Measurements from ENCODE around the gene ERC2.

Gene ERC2

GRCh38 chr3:55620351-55621025, 847.8 kb downstream of the ERC2 start (continued):
- TF ChIP-seq PRDM4 (tag by site-specific recombination; IDR thresholded peaks at IDR 0.05) (peak; percentile 81), ZNF112 (tag by site-specific recombination; IDR thresholded peaks at IDR 0.05) (no peak), ZNF266 (tag by site-specific recombination; IDR thresholded peaks at IDR 0.05; ENCODE audit: low read depth) (no peak), ZNF335 (tag by site-specific recombination; conservative IDR thresholded peaks at IDR 0.05) (no peak), ATF2 (tag by site-specific recombination; IDR thresholded peaks at IDR 0.05; ENCODE audit: low read depth) (peak; percentile 30; the same call in 1 of the 2 replicates), ZNF16 (tag by site-specific recombination; IDR thresholded peaks at IDR 0.05; ENCODE audit: low read depth) (no peak), ZBTB48 (tag by site-specific recombination; IDR thresholded peaks at IDR 0.05) (peak; percentile 47; the same call in 1 of the 2 replicates), ZNF843 (tag by site-specific recombination; IDR thresholded peaks at IDR 0.05) (peak; percentile 95), HOXC10 (CRISPR knock-in tag; IDR thresholded peaks at IDR 0.05) (no peak), GLI2 (tag by site-specific recombination; IDR thresholded peaks at IDR 0.05; ENCODE audit: borderline replicate concordance, low read depth) (peak; percentile 36; the same call in 1 of the 2 replicates), ZNF76 (tag by site-specific recombination; IDR thresholded peaks at IDR 0.05; ENCODE audit: borderline replicate concordance, low read depth) (no peak), HOXD13 (CRISPR knock-in tag; IDR thresholded peaks at IDR 0.05; ENCODE audit: borderline replicate concordance) (peak; percentile 46; the same call in 1 of the 2 replicates), GFI1B (tag by site-specific recombination; IDR thresholded peaks at IDR 0.05) (peak; percentile 31; the same call in 1 of the 2 replicates)

- H3K4me3 ChIP-seq (ENCODE audit: low read depth, low read length): no peak overlapping the region
- no peaks in the 10 kb centered on the region for H3K36me3 ChIP-seq (ENCODE audit: control insufficient read depth in 2 of 2, insufficient read depth in 1 of 2, low read length in 2 of 2)
- no peaks in the 10 kb centered on the region for H3K9me3 ChIP-seq (ENCODE audit: control insufficient read depth, insufficient read depth, low read depth, low read length)
- TF ChIP-seq ZNF114 (tag by site-specific recombination; IDR thresholded peaks at IDR 0.05) (no peak), KLF10 (tag by site-specific recombination; IDR thresholded peaks at IDR 0.05) (no peak), ZNF639 (tag by site-specific recombination; IDR thresholded peaks at IDR 0.05) (no peak), ZBTB10 (tag by site-specific recombination; IDR thresholded peaks at IDR 0.05) (no peak), ZNF391 (tag by site-specific recombination; IDR thresholded peaks at IDR 0.05; ENCODE audit: borderline replicate concordance, low read depth) (no peak), GFI1B (tag by site-specific recombination; IDR thresholded peaks at IDR 0.05) (no peak), ZNF350 (tag by site-specific recombination; IDR thresholded peaks at IDR 0.05) (no peak), KLF9 (tag by site-specific recombination; IDR thresholded peaks at IDR 0.05; ENCODE audit: low read depth) (no peak), ZNF324 (tag by site-specific recombination; IDR thresholded peaks at IDR 0.05) (no peak)
- POLR2A ChIA-PET: interaction anchor here (0.9 kb wide), 1 partner anchor 10 kb away, joined by 3 read pairs; no protein-coding TSS in a partner anchor
- H3K4me1 ChIP-seq (ENCODE audit: control insufficient read depth, insufficient read depth, low read length): peaks cover 25% of the 10 kb centered on the region
- no peak overlapping the region for H3K27ac ChIP-seq (ENCODE audit: extremely low read depth, low read depth, low read length)
- CTCF ChIA-PET: no interaction called here
Observed at GRCh38 chr3:55619046-55619808, 849.0 kb downstream of the ERC2 start.

Data from HEK293 (cell line).